Measurements from ENCODE around the gene TOMM34. TPM values are rescaled to one million over a fixed set of nuclear protein-coding genes. Genes with fewer than 3 reads are reported as not detected.

Gene TOMM34
- 16.3 and 18.3 TPM in 2 replicates for total RNA-seq

GRCh38 chr20:44960103-44960852, at the start of gene TOMM34:
Gene TOMM34, minus strand, starts transcription at chr20:44960397. Its CDS starts 64 bp downstream, at chr20:44960333.
- H3K4me2 ChIP-seq (ENCODE audit: insufficient read depth, low read length), result peak within 1 kb of the TSS; percentile 95
- no peaks in the 10 kb centered on the region for H3K9me3 ChIP-seq (ENCODE audit: low read depth, low read length)
- peak; percentile 99 for DNase-seq (ENCODE audit: insufficient read length, low spot score, missing footprints)
- H3K27ac ChIP-seq (ENCODE audit: low read depth, low read length), result peak within 1 kb of the TSS; percentile 75
- H3K27me3 ChIP-seq (ENCODE audit: insufficient read depth, low read length), result no peaks in the 10 kb centered on the region
- peaks cover 23% of the 10 kb centered on the region for H3K36me3 ChIP-seq (ENCODE audit: insufficient read depth, low read length)
- H2AFZ ChIP-seq (ENCODE audit: low read length), result peak within 1 kb of the TSS; percentile 78
- peaks cover 45% of the 10 kb centered on the region for H3K79me2 ChIP-seq (ENCODE audit: insufficient read depth, low read length)
- H4K20me1 ChIP-seq (ENCODE audit: insufficient read depth, low read length), result peaks cover 18% of the 10 kb centered on the region
- H3K4me1 ChIP-seq (ENCODE audit: insufficient read depth, low read length), result peaks cover 32% of the 10 kb centered on the region
- peak within 1 kb of the TSS; percentile 76 for H3K4me3 ChIP-seq (ENCODE audit: insufficient read depth, low read length)
- no peak for TF ChIP-seq CTCF (IDR thresholded peaks at IDR 0.05; ENCODE audit: extremely low read depth, low read depth, low read length)

- DNase-seq (ENCODE audit: insufficient read length, low spot score, missing footprints), result no peak
- H3K4me1 ChIP-seq (ENCODE audit: insufficient read depth, low read length), result peaks cover 31% of the 10 kb centered on the region
Observed at GRCh38 chr20:45008521-45009049, 48.4 kb upstream of the TOMM34 start.

GRCh38 chr20:44997668-44998067, 37.5 kb upstream of the TOMM34 start:
- TF ChIP-seq CTCF (IDR thresholded peaks at IDR 0.05; ENCODE audit: extremely low read depth, low read depth, low read length), result no peak
- Histone ChIP-seq H3K36me3 (ENCODE audit: insufficient read depth, low read length) (peaks cover 37% of the 10 kb centered on the region), H3K4me3 (ENCODE audit: insufficient read depth, low read length) (no peak overlapping the region)

More at GRCh38 chr20:45008521-45009049, 48.4 kb upstream of the TOMM34 start:
- TF ChIP-seq CTCF (IDR thresholded peaks at IDR 0.05; ENCODE audit: extremely low read depth, low read depth, low read length), result no peak
- H4K20me1 ChIP-seq (ENCODE audit: insufficient read depth, low read length), result no peaks in the 10 kb centered on the region
- peaks cover 5% of the 10 kb centered on the region for H3K79me2 ChIP-seq (ENCODE audit: insufficient read depth, low read length)
- H3K4me2 ChIP-seq (ENCODE audit: insufficient read depth, low read length), result no peak overlapping the region
- no peak overlapping the region for H2AFZ ChIP-seq (ENCODE audit: low read length)
- H3K36me3 ChIP-seq (ENCODE audit: insufficient read depth, low read length), result peaks cover 4% of the 10 kb centered on the region
- H3K9me3 ChIP-seq (ENCODE audit: low read depth, low read length), result no peaks in the 10 kb centered on the region
- H3K27me3 ChIP-seq (ENCODE audit: insufficient read depth, low read length), result no peaks in the 10 kb centered on the region
- no peak overlapping the region for H3K27ac ChIP-seq (ENCODE audit: low read depth, low read length)
- H3K4me3 ChIP-seq (ENCODE audit: insufficient read depth, low read length), result no peak overlapping the region

GRCh38 chr20:44997171-44997570, 37.0 kb upstream of the TOMM34 start:
- Histone ChIP-seq H3K27me3 (ENCODE audit: insufficient read depth, low read length) (no peaks in the 10 kb centered on the region), H3K4me2 (ENCODE audit: insufficient read depth, low read length) (no peak overlapping the region), H3K4me1 (ENCODE audit: insufficient read depth, low read length) (peaks cover 7% of the 10 kb centered on the region), H3K9me3 (ENCODE audit: low read depth, low read length) (no peaks in the 10 kb centered on the region), H3K27ac (ENCODE audit: low read depth, low read length) (no peak overlapping the region), H2AFZ (ENCODE audit: low read length) (no peak overlapping the region), H4K20me1 (ENCODE audit: insufficient read depth, low read length) (no peaks in the 10 kb centered on the region), H3K4me3 (ENCODE audit: insufficient read depth, low read length) (no peak overlapping the region), H3K79me2 (ENCODE audit: insufficient read depth, low read length) (peaks cover 4% of the 10 kb centered on the region), H3K36me3 (ENCODE audit: insufficient read depth, low read length) (peaks cover 37% of the 10 kb centered on the region)
- TF ChIP-seq CTCF (IDR thresholded peaks at IDR 0.05; ENCODE audit: extremely low read depth, low read depth, low read length), result no peak
- DNase-seq (ENCODE audit: insufficient read length, low spot score, missing footprints), result no peak

More at GRCh38 chr20:44997668-44998067, 37.5 kb upstream of the TOMM34 start:
- Histone ChIP-seq H3K27me3 (ENCODE audit: insufficient read depth, low read length) (no peaks in the 10 kb centered on the region), H4K20me1 (ENCODE audit: insufficient read depth, low read length) (no peaks in the 10 kb centered on the region), H3K4me2 (ENCODE audit: insufficient read depth, low read length) (no peak overlapping the region), H3K27ac (ENCODE audit: low read depth, low read length) (no peak overlapping the region), H2AFZ (ENCODE audit: low read length) (no peak overlapping the region), H3K9me3 (ENCODE audit: low read depth, low read length) (no peaks in the 10 kb centered on the region), H3K4me1 (ENCODE audit: insufficient read depth, low read length) (peaks cover 6% of the 10 kb centered on the region), H3K79me2 (ENCODE audit: insufficient read depth, low read length) (no peaks in the 10 kb centered on the region)
- DNase-seq (ENCODE audit: insufficient read length, low spot score, missing footprints), result no peak
